ENCODE results near the gene S100A4.

DNA sequence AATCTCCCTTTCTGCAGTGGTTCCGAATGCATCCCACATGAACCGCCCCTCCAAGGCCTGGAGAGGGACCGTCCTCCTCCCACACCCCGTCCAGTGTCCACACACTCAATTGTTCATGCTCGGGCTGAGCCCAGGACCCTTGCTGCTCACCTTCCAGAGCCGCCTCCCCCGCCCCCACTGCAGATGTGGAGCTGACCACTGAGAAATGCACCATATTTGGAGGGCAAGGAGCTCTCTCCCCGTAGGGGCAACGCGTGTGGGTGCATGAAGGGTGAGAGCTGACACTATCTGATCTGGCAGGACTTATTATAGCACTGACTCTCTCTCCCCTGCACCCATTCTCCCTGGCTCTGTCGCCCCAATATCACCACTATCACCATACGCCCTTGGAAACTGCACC, 7.5 kb upstream of the S100A4 start:
- no peak for TF ChIP-seq HDGF (IDR thresholded peaks at IDR 0.05; ENCODE audit: borderline replicate concordance)
- no peak for TF ChIP-seq LEF1 (IDR thresholded peaks at IDR 0.05; ENCODE audit: borderline replicate concordance)

Measured in HEK293T (cell line).